ENCODE data around the gene PML. TPM values are rescaled to one million over a fixed set of nuclear protein-coding genes. Genes with fewer than 3 reads are reported as not detected.
A peak's percentile ranks its signal among the peaks of the same experiment; 100 is the strongest.
"Not testable (repeated sequence)": the region's sequence is repeated elsewhere in the genome, so short reads cannot be mapped to it uniquely, and the experiment has no call there.

The PML gene
- total and polyA plus RNA-seq, 7 donors, result 9.6 to 129 (median 43.3) TPM

DNA sequence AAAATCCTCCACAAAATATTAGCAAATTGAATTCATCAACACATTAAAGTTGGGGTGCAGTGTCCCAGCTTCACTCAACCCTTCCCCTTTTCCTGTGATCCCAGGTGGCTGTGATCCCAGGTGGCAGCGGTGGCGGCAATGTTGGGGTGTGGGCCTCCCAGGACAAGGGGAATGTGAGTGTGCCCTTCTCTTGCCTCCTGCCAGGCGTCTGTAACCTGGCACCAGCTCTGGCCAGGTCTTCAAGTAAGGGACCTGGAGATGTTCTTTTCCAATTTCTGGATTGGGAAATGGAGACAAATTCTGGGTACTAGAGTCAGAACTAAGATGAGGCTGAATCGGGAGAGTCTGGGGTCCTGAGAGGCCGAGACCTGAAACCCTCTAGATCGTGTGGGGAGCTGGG lies 67.7 kb downstream of the PML start:
- intact Hi-C loops (cut with DNase I), result no loop called here
- no peak for DNase-seq
- 89 to 91% methylated on average over 6 of the region's 6 CpGs for WGBS, 2 donors

DNA sequence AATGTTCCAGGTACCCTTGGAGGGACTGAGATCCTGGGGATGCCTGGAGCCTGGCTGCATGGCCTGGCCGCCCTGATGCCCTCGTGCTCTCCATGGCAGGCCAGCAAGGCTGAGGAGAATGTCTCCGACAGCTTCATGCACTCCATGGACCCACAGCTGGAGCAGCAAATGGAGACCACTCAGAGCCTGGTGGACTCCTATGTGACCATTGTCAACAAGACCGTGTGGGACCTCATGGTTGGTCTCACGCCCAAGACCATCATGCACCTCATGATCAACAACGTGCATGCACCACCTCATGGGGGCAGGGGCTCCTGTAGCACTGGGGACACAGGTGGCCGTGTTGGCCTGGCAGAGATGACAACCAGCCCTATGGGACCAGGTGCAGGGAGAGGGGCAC lies 68.2 kb downstream of the PML start:
- 89 to 90% methylated on average over 7 of the region's 7 CpGs for WGBS, 2 donors
- no peaks in the 10 kb centered on the region for H3K36me3 ChIP-seq

More for the DNA sequence above, 67.7 kb downstream of the PML start:
- no peaks in the 10 kb centered on the region for H3K4me1 ChIP-seq
- H3K27me3 ChIP-seq, result no peaks in the 10 kb centered on the region
- no peaks in the 10 kb centered on the region for H3K36me3 ChIP-seq
- no peak overlapping the region for H3K27ac ChIP-seq
- H3K4me3 ChIP-seq, result no peak overlapping the region
- no peak for TF ChIP-seq POLR2AphosphoS5 (IDR thresholded peaks at IDR 0.05)
- TF ChIP-seq, protein P1, sequence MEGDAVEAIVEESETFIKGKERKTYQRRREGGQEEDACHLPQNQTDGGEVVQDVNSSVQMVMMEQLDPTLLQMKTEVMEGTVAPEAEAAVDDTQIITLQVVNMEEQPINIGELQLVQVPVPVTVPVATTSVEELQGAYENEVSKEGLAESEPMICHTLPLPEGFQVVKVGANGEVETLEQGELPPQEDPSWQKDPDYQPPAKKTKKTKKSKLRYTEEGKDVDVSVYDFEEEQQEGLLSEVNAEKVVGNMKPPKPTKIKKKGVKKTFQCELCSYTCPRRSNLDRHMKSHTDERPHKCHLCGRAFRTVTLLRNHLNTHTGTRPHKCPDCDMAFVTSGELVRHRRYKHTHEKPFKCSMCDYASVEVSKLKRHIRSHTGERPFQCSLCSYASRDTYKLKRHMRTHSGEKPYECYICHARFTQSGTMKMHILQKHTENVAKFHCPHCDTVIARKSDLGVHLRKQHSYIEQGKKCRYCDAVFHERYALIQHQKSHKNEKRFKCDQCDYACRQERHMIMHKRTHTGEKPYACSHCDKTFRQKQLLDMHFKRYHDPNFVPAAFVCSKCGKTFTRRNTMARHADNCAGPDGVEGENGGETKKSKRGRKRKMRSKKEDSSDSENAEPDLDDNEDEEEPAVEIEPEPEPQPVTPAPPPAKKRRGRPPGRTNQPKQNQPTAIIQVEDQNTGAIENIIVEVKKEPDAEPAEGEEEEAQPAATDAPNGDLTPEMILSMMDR (IDR thresholded peaks at IDR 0.05), result no peak
- TF ChIP-seq POLR2A (IDR thresholded peaks at IDR 0.05), result no peak
- TF ChIP-seq EP300 (IDR thresholded peaks at IDR 0.05), result no peak
- no peaks in the 10 kb centered on the region for H3K9me3 ChIP-seq

DNA sequence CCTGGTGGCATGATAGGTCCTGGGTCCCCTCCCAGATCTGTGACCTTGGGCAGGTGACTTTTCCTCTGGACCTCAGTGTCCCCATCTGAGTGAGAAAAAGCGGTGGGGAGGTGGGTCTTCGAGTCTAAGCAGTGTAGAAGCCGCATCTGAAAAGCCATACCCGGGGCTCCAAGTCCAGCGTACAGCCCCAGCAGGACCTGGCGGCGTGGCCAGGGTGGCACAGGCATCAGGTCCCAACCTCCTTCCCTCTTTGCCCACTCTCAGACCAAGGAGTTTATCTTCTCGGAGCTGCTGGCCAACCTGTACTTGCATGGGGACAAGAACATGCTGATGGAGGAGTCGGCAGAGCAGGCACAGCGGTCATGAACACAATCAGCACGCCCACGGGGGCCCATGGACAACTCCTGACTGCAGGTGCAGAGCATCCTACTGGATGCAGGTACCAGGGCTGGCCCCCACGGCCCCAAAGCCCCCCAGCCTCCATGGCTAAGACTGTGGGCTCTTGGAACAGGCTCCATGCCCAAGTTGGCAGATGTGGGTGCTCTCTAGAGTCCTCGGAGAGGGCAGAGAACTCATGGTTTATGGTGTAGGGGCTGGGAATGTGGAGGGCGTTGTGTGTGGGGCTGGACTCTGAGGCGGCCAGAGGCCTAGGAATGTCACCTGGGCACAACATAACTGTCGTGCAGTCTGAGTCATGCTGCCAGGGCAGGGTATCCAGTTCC lies 69.1 kb downstream of the PML start:
- H3K4me3 ChIP-seq; H3K36me3 ChIP-seq; intact Hi-C loops (cut with DNase I); H3K4me1 ChIP-seq; H3K27me3 ChIP-seq; H3K27ac ChIP-seq; DNase-seq; H3K9me3 ChIP-seq: not testable (repeated sequence)
- 78 to 80% methylated on average over 11 to 13 of the region's 17 CpGs for WGBS, 2 donors

More for the DNA sequence above, 68.2 kb downstream of the PML start:
- peak; percentile 58 for DNase-seq
- Histone ChIP-seq H3K9me3 (no peaks in the 10 kb centered on the region), H3K27me3 (no peaks in the 10 kb centered on the region), H3K4me1 (no peaks in the 10 kb centered on the region), H3K27ac (no peak overlapping the region), H3K4me3 (no peak overlapping the region)
- intact Hi-C loops (cut with DNase I), result no loop called here
- no peak for TF ChIP-seq POLR2AphosphoS5 (IDR thresholded peaks at IDR 0.05)
- no peak for TF ChIP-seq POLR2A (IDR thresholded peaks at IDR 0.05)
- TF ChIP-seq, protein P1 (IDR thresholded peaks at IDR 0.05), result no peak
- TF ChIP-seq EP300 (IDR thresholded peaks at IDR 0.05), result no peak

DNA sequence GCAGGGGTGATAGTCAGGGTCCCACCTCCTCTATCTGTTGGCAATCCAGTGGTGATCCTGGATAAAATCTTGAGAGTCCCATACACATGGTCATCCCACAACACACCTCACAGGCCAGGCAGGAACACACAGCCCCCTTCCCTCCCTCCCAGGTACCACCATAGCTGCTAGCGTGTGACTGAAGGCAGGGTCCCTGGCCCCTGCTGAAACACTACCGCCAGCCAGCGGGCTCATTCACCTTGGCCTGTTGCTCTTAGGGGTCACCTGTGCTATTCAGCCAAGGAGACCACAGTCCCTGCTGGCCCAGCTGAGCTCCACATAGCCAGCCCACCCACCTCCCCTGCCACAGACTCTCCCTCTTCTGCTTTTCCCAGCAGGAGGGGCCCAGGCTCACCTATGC lies 69.7 kb downstream of the PML start:
- intact Hi-C loops (cut with DNase I); H3K36me3 ChIP-seq; H3K4me1 ChIP-seq; H3K27ac ChIP-seq; H3K4me3 ChIP-seq; DNase-seq; H3K27me3 ChIP-seq; H3K9me3 ChIP-seq: not testable (repeated sequence)
- WGBS, 2 donors, result 93 to 97% methylated on average over 3 of the region's 3 CpGs

DNA sequence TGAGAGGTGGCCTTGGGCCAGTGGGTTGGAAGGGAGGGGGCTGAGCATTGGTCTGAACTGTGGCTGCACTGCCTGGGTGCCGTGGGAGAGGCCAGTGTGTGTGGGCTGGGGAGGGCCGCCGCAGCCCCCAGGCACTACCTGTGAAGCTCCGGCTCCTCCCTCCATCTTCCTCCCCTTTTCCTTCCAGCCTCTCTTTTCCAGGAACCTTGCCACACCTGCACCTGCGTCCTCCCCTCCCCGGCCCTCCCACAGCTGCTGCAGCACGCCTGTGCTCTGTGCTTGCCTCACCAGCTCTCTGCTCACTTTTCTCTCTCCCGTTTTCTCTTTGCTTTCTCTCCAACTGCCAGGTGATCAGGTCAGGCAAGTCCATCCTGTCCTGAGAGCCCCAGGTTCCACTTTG lies 70.3 kb downstream of the PML start:
- H3K4me1 ChIP-seq; H3K36me3 ChIP-seq; H3K9me3 ChIP-seq; H3K27me3 ChIP-seq; intact Hi-C loops (cut with DNase I); H3K27ac ChIP-seq; H3K4me3 ChIP-seq: not testable (repeated sequence)
- WGBS, 2 donors, result 30 to 71% methylated on average over 8 of the region's 8 CpGs
- peak; percentile 56 for DNase-seq

DNA sequence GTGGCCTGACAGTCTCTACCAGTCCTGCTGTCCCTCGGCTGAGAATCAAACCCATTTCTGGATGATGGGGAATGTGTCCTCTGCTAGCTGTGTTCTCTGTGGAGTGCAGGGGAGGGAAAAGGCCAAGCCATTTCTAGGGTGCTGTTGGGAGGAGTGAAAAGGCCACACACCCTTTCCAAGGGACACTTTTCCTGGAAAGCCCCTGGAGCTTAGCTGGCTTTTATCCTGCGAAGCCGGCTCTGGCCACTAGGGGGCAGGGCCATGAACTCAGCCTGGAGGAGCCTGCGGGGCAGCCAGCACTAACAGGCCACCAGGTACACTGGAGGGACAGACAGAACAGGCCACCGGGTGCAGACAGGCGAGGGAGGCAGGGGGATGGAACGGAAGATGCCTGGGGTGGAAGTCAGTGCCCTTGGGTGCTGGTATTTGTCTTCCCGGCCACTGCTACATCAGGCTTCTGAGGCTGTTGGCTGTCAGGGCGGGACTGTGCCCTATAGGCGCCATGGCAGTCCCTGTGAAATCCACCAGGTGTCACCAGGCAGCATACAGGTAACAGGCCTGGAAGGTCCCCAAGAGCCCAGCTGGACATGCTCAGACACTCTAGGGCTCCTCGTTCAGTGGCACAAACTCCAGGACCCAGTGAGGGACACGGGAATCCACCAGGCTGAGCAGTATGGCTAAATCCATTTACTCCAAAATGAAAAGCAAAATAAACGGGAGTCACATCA lies 71.3 kb downstream of the PML start:
- intact Hi-C loops (cut with DNase I); H3K27me3 ChIP-seq; H3K4me3 ChIP-seq; H3K36me3 ChIP-seq; H3K4me1 ChIP-seq; H3K27ac ChIP-seq; H3K9me3 ChIP-seq: not testable (repeated sequence)
- DNase-seq, result peak; percentile 61
- WGBS, 2 donors, result 16 to 24% methylated on average over 7 to 8 of the region's 13 CpGs
- TF ChIP-seq, protein P1 (IDR thresholded peaks at IDR 0.05), result peak in 3 of 4 experiments; percentile 24 to 58 (median 52)

DNA sequence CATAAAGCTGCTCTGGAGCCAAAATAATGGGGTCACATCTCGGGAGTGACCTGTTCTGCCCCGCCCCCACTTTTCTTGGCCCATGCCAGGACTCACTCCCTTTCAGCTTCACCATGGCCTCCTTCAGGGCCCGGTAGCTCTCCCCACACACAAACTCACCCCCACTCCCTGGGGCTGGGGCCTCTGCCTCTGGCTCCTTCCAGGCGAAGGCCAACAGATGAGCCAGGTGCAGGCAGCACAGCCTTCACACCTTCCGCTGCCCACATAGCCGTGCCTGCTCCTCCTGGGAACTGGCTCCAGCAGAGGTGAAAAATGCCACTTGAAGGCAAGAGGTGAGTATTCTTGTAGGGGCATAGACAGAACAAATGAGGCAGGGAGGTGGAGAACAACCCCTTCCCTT lies 77.1 kb downstream of the PML start:
- H3K27ac ChIP-seq; H3K9me3 ChIP-seq; H3K27me3 ChIP-seq; intact Hi-C loops (cut with DNase I); H3K36me3 ChIP-seq; DNase-seq; H3K4me1 ChIP-seq; H3K4me3 ChIP-seq: not testable (repeated sequence)
- WGBS, 2 donors, result 84 to 89% methylated on average over 4 of the region's 6 CpGs

DNA sequence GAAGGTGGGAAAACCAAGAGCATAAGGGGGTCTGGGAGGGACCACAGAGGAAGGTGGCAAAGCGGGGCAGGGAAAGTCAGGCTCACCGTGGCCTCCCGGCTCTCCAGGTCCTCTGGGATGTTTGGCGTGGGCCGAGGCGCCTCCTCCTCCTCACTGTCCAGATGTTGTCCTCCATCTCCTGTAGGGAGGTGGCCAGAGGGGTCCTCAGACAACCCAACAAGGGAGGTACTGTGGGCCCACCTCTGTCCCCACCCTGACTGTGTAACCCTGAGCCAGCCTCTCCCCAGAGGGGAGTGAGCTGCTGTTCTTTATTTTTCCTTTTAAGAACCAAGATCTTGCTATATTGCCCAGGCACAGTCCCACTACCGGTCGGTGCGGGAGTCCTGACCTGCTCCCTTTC lies 77.6 kb downstream of the PML start:
- intact Hi-C loops (cut with DNase I); DNase-seq; H3K27ac ChIP-seq; H3K27me3 ChIP-seq; H3K9me3 ChIP-seq; H3K4me3 ChIP-seq; H3K4me1 ChIP-seq; H3K36me3 ChIP-seq: not testable (repeated sequence)
- WGBS, 2 donors, result no CpG with 5 or more reads among the region's 9 CpGs

DNA sequence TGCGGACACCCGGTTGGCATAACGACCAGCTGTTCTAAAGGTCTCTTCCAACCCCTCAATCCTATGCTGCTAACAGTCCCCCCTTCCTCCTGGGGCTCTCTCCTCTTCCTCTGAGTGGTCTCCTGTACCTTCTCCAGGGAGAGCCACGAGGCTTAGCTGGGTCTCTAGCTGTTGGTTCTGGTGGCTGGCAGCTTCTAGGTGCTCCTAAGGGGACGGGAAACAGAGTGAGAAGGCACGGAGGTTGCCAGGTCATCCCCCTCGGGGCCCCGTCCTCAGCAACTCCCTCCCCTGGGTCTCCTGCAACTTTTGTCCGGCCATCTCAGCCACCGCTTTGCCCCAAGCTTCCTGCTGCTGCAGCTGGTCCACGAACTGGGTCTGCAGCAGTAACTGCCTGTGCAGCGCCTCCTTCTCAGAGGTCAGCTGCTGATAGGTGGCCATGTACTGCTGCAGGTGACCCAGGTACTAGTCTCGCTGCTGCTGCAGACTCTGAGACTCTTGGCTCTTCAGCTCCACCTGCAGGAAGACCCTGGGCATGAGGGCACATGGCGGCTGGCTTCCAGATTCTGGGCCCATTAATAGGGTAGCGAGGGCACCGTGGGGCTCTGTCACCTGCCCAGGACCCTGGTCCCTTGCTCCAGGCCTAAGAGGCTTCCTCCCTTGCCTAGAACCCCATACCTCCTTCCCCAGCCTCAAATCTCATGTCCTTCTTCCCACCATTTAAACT lies 78.3 kb downstream of the PML start:
- WGBS, 2 donors, result 34 to 49% methylated on average over 9 of the region's 16 CpGs

More for the DNA sequence above, 78.3 kb downstream of the PML start:
- H3K4me1 ChIP-seq; DNase-seq; H3K27ac ChIP-seq; H3K4me3 ChIP-seq; H3K36me3 ChIP-seq; H3K27me3 ChIP-seq; H3K9me3 ChIP-seq; intact Hi-C loops (cut with DNase I): not testable (repeated sequence)
